ENCODE results near the gene UMAD1.
A peak's percentile ranks its signal among the peaks of the same experiment; 100 is the strongest.

UMAD1 gene

DNA sequence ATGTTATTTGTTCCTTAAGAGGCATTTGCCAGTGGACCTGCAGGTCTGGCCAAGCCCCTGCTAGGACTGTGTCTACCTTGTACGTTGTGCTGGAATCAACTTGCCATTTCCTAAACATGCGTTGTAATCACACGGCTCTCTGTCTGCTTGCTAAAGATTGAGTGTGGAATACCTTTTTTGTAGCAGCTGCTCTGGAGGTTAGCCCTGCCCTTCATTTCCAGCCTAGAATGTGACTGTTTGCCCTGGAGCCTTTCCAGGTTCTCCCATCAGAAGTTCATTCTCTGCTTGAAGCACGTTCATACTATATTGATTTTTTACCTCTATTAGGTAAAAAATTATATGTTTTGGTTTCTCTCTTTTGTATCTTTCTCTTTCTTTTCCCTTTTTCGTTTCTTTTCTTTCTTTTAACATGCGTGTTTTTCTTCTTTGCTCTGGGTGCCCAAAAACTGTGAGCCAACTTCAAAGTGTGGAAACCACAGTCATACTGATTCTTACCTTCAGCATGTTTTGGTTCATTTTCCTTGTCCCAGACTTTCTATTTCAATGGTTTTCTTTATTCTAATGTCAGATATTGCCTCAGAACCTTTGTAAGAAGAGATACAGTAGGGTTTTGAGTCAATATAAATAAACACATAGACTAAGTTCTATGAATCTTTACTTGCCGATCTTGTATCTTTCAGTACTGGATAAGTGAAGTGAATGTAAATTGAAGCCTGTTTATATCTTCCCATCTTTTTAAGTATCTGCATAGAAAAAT is 189.7 kb downstream of the UMAD1 start:
- no peak for DNase-seq (ENCODE audit: low read depth)

DNA sequence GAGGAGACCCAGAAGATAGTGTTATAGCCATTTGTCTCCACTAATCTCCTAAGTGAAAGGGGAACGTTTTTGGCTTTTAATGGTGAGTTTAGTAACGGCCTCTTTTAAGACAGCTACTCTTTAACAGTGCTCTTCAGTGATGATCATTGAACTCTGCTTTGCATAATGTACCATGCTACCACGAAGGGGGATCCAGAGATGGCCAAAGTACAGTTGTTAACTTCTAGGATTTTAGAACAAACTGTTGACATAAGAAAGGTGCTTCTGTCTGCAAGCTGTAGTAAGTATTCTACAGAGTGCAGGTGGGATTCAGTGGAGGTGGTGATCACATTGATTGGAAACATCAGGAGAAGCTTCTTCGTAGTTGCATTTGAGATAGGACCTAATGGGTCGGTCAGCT is 192.0 kb downstream of the UMAD1 start:
- DNase-seq (ENCODE audit: low read depth), result no peak

DNA sequence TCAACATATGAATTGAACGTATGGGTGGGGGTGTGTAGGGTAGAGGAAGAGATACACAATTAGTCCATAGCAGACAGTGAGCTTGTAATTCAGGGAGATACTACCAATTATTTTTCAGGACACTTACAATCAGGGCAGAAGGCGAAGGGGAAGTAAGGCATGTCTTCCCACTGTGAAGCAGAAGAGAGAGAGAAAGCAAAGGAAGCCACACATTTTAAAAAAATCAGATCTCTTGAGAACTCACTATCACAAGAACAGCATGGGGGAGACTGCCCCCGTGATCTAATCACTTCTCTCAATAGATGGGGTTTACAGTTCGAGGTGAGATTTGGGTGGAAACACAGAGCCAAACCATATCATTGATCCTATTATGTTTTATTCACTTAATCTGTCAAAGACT is 194.2 kb downstream of the UMAD1 start:
- DNase-seq (ENCODE audit: low read depth), result no peak

DNA sequence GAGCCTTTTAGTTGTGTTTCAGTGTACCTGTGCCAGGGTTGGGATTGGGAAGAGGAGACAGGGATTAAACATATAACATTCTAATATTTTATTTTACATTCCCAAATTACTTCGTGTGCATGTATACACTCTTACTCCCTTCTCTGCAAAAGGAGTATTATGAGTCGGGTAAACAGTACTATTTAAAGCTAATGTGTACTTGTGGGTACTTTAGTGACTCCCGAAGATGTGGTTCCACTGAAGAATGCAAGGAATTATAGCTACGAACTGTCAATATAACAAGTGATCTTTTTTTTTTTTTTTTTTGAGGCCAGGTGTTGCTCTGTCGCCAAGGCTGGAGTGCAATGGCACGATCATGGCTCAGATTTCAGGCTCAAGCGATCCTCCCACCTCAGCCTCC is 200.5 kb downstream of the UMAD1 start:
- no peak for DNase-seq (ENCODE audit: low read depth)

DNA sequence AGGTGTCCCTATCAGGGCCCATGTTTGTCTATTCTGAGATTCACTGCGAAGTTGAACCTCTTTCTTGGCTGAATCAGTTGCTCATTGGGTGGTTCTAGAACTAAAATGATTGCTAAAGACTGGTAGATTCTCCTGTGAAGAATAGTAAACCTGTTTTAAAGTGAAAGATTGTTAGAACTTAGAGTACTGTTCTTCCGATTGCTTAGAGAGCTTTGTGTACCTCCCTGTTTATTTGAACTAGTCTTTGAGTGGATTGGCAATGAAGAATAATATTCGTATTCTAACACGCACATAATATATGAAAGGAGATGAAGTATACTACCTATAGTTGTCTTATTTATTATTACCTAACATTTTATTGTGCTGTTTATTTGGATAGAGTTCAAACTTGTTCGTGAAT is 202.7 kb downstream of the UMAD1 start:
- no peak for DNase-seq (ENCODE audit: low read depth)

DNA sequence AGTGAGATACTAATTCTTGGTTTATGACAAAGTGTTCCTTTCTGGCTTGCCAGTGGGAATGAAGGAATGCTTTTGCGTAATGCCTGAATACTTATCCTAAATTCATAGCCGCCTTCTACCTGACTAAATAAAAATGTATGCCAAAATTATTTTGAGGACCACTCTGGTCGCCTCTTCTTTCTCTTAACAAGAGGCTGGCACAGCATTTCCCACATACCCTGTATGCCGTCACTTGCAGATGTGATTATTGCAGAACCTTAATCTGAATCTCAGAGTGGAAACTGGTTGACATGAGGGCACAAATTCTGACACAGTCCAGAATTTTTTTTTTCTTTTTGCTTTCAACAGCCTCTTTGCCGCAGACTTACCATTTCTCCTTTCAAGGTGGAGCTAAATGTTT is 203.4 kb downstream of the UMAD1 start:
- no peak for DNase-seq (ENCODE audit: low read depth)

DNA sequence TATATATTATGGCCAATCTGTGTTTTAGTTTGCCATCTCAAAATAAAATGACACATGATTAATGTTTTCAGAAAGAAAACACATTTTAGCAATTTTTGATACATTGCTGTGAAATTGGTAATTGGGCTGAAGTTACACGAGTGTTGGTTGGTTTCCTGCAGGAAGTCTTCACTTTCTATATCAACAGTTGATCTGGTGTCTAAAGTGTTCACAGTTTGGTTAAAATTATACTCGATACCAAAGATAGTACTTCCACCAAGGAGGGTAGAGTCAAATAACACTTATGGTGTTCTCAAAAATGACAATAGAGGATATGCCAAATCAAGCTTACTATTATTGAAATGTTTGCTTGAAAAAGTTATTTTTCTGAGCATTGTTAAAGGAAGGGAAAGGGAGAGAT is 207.7 kb downstream of the UMAD1 start:
- DNase-seq (ENCODE audit: low read depth), result no peak

DNA sequence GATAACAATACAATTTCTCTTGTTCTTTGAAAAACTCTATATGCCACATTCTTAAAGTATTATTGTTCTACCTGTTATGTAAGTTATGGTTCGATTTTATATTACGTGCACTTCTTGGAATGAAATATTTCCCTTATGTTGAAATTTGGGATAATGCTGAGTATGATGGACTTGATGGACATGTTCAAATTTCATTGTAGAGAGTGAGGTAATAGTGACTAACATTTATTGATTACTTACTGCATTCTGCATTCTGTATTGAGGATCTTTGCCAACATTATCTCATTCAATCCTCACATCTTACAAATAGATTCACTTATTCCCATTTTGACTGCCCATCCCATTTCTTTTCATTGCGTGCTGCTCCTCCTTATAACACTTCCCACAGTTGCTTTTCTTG is 208.3 kb downstream of the UMAD1 start:
- no peak for DNase-seq (ENCODE audit: low read depth)

DNA sequence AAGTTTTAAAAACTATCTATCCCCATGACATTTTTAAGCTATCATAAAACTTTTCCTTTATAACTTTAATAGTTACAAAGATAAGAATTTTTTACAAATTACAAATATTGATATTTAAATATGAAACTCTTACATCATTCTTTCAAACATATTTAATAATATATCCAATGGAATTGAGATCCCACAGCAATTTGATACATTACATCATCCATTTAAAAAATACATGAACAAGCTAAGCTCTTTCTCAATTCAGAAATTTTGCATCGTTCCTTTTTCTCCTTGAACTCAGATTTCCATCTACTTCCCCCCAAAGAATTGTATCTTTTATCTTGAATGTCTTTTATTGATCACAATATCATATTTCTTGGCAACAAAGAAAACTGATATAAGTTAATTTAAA is 209.6 kb downstream of the UMAD1 start:
- no peak for DNase-seq (ENCODE audit: low read depth)

DNA sequence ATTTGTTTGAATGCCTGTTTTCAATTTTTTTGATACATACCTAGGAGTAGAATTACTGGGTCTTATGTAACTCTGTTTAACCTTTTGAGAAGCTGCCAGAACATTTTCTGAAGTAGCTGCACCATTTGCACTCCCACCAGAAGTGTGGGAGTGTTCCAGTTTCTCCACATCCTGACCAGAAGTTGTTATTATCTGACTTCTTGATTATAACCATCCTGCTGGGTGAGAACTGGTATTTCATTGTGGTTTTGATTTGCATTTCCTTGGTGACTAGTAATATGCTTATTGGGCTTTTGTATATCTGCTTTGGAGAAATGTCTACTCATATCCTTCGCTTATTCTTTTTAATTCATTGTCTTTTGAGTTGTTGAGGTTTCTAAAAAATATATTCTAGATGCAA is 210.8 kb downstream of the UMAD1 start:
- DNase-seq (ENCODE audit: low read depth), result no peak

DNA sequence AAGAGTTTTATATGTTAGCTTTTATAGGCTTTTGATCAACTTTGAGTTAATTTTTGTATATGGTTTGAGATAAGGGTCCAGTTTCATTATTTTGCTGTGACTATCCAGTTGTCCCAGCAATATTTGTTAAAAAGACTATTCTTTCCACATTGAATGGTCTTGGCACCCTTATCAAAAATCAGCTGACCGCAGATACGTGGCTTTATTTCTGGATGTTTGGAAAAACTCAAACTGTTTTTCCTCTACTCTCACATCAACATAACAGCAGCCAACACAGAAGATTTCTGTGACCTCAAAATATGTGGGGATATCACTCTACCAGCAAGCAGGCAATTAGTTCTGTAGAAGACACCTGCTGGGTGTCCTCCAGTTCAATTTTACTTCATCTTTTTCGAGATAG is 211.4 kb downstream of the UMAD1 start:
- DNase-seq (ENCODE audit: low read depth), result no peak

DNA sequence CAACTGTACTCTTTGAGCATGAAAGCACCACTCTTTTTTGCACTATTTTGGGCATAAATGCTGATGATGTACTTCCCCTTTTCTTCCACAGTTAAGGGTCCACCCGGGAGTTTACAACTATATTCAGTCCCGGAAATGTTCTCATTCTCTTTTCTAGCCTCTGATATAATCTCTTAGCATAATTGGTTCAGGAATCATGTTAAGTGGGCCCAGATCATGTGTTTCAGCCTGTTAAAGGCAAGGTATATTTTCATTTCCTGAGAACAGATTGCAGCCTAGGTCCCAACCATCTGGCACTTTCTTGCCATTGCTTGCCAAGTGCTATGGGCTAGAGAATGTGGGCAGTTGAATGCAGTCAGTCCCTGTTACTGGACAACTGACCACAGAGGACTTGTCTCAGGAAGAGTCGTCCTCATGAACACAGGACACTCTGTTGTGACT is 216.6 kb downstream of the UMAD1 start:
- DNase-seq (ENCODE audit: low read depth), result no peak

DNA sequence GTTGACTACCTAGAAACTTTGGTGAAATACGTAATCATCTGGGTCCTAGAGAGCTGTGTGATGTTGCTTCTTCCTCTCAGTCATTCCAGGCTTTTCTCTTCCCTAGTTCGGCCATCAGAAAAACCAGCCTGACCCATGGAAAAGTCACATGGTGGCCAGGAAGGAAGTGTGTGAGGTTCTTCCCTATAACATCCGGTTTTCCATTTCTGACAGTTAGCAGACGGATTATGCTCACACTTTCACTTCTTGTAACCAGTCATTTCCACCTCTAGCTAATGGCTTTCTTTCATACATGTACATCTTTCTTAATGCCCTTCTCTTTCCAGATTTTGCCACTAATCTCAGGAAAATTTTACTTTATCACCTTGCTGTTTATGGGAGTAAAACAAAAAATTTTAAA is 218.0 kb downstream of the UMAD1 start:
- DNase-seq (ENCODE audit: low read depth), result no peak

DNA sequence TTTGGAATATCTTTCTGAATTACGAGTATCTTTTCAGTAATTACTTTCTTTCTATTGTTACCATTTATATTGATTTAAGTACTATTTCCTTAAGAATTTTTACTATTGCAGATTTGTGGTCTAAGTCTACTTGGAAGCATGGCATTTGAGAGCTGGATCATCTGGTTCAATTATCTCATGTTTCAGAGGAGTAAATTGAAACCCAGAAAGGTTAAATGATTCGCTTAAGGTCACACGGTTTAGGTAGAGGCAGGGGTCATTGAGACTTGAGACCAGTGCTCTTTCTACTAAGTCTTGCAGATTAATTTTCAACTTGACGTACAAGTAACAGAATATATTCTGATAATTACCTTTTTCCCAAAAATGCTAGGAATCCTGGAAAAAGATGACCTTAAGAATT is 218.9 kb downstream of the UMAD1 start:
- DNase-seq (ENCODE audit: low read depth), result no peak

DNA sequence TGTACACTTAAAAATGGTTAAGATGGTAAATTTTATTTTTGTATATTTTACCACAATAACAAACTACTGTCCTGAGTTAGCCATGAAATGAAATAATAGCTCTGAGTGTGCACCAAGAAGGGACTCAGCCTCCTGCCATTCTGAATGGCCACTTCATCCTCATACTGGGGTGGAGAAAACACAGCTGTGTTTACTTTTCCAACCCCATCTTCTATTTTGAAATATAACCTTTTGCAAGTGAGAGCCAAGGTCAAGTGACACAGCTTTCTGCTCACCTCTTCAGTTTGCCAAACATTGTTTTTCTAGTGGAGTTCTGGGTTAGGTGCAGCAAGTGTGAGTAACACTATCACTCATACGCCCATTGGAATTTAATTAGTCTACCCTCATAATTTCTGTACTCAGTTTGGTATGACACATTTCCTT is 220.7 kb downstream of the UMAD1 start:
- peak; percentile 7 for DNase-seq (ENCODE audit: low read depth)

DNA sequence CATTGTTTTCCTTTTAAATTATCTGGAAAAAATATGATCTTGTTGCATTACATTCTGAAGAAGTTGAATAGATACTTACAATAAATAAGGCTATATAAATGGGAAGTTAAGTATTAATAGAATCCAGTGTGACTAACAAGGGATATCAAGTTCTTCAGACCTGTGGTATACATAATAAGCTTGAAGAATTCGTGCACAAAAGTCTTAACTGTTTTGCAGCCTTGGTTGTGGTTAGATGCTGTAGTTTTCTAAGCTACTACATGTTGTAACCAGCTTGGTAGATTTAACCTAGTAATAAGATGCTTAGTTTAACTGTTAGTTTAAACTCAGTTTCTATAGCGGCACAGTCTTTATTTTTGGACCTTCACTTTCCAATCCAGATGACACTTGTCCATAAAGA is 221.8 kb downstream of the UMAD1 start:
- DNase-seq (ENCODE audit: low read depth), result no peak

DNA sequence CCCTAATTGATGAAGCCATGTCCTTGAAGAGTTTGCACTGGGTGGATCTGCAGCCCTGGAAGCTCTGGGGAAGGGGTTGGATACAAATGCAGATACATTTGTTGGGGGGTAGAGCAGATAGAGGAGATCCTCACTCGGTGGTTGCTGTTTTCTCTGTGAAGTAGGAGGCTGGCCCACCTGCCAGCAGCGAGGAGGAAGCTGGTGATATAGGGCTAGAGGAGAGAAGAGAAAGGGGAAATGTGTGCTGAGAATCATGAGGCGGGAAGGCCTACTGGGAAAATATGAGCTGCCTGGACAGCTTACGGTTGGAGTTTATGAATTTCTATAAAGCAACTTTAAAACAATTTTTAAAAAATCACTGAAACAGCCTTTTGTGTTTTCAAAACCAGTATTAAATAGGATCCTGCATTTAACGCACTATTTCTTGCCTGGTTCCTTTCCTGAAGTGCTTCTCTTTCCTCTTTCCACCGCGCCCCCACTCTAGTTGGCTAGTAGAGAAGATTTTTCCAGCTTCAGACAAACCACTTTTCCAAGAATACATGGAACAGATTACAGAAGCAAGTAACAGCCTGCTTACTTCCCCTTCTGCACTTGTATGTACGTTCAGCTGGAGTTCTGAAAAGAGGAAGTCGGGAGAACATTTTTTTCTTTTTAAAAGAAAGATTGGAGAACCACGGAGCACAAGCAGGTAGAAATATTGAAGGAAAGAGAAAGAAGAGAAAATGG is 227.5 kb downstream of the UMAD1 start:
- DNase-seq (ENCODE audit: low read depth), result no peak

DNA sequence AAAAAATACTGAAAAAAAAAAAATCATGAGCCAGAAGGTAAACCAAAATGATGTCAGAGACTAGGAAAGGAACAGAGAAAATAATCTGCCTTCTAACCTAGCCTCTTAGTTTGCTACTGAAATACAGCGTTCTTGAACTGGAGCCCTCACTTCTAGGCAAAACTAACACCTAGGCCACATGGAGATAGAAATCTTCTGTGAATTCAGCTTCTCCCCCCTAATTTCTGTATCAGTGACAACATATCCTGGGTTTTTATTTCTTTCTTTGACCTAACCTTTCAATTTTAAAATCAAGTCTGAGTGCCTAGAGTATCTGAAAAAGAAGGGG is 228.0 kb downstream of the UMAD1 start:
- DNase-seq (ENCODE audit: low read depth), result no peak

DNA sequence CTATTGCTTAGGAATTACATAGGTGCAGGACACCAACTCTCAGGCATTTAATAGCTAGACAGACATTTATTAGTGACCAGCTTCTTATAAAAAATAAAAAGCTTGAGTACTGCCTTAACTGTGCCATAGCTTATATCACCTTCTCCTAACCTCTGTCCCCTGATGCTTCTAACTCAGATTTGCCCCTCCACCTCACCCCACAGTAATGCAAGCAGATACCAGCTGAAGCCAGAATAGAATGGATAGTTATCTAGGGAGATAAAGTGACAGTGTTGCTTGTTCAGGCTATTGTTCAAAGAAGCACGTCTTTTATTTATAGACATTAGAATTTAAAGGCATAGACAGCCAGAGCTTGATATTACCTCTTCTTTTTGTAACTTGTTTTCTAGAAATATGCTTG is 228.5 kb downstream of the UMAD1 start:
- no peak for DNase-seq (ENCODE audit: low read depth)

DNA sequence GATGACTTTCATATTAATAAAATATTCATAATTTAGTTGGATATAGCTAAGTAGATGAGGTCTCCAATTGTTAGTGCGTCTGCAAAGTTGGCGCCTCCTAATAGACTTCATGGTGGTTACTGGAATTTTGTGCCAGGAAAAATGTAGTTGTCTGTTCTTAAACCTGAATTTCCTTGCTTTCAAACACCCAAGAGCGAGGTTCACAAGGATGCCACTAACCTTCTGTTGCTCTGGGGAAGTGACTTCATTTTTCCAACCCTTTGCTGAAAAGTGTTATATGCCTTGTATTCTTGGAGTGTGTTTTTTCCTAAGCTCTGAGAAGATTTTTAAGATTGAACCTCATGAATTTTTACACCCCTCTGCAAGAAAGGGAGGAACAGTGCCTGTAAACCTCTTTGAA is 229.1 kb downstream of the UMAD1 start:
- DNase-seq (ENCODE audit: low read depth), result no peak

DNA sequence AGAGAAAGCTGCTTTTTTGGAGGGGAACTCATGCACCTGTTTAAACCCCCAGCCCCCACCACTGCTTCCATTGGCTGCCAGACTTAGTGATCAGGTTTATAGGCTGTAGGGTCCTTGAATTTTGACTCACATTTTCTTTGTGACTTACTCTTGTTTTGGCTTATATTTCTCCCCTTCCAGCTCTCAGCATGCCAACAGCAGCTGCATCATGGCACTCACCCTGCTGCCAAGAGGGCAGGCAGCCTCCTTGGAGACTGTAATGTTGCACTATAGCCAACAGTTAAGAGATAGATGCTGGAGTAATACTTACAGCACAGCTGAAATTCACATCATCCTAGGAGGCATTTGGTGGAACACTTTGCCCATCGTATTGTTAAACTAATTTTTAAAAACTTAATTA is 230.0 kb downstream of the UMAD1 start:
- no peak for DNase-seq (ENCODE audit: low read depth)

DNA sequence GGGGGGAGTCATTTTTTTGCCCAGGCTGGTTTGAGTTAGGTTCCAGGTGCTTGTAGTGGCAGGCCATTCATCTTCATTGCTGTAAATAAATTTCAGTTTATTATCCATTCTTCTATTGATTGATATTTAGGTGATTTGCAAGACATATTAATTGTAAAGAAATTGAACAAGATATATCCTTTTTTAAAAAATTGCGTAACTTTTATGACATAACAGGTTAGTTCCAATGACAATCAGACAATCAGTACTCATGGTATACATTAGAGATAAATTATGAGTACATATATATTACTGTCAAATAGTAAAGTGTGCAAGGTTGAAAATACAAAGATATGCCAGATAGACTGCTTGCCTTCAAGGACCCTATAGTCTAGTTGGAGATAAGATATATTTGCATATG is 235.9 kb downstream of the UMAD1 start:
- DNase-seq (ENCODE audit: low read depth), result no peak

DNA sequence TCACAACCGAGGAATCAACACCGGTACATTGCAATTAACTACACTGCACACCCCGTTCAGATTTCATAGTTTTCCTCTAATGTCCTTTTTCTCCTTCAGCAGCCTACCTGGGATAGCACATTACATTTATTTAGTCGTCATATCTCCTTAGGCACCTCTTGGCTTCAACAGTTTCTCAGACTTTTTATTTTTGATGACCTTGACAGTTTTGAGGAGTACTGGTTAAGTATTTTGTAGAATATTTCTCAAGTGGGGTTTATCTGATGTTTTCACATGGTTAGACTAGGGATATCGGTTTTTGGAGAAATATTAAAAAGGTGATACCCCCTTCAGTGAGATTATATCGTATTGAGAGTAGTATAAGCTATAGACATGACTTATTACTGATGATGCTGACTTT is 241.0 kb downstream of the UMAD1 start:
- DNase-seq (ENCODE audit: low read depth), result no peak

DNA sequence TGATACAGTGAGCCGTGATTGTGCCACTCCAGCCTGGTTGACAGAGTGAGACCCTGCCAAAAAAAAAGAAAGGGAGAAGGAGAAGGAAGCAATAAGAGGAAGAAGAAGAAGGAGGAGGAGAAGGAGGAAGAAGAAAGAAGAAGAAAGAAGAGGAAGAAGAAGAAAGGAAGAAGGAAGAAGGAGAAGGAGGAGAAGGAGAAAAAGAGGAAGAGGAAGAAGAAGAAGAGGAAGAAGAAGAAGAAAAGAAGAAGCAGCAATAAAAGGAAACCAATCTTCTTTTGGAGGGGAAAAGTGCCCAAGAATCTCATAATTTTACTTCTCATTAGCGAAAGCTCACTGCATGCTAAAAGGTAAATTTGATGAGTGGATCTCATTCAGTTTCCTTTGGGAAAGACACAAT is 242.3 kb downstream of the UMAD1 start:
- DNase-seq (ENCODE audit: low read depth), result no peak
